GM19099 (cell line): ENCODE data around the gene RERE.

Experiments
- POLR2A ChIP-seq: IDR thresholded peaks from 3 replicates; pipeline ENCODE4 v1.6.1; 2011; ENCODE audit warnings: low read depth; ENCODE audit not compliant: insufficient read length; ENCODE audit errors: extremely low read depth

RERE gene

GRCh38 chr1:8471451-8471850, 346.0 kb downstream of the RERE start:
- TF ChIP-seq POLR2A, result no peak

- TF ChIP-seq POLR2A, result no peak
Measured at GRCh38 chr1:8468751-8469150, 348.7 kb downstream of the RERE start.

GRCh38 chr1:8467308-8467707, 350.1 kb downstream of the RERE start:
- TF ChIP-seq POLR2A, result no peak

- TF ChIP-seq POLR2A, result no peak
Measured at GRCh38 chr1:8465692-8466091, 351.7 kb downstream of the RERE start.

GRCh38 chr1:8465013-8465412, 352.4 kb downstream of the RERE start:
- TF ChIP-seq POLR2A, result no peak

GRCh38 chr1:8464377-8464776, 353.1 kb downstream of the RERE start:
- TF ChIP-seq POLR2A, result no peak

GRCh38 chr1:8463144-8463927, 354.1 kb downstream of the RERE start:
- TF ChIP-seq POLR2A, result no peak

GRCh38 chr1:8462371-8462892, 355.0 kb downstream of the RERE start:
- TF ChIP-seq POLR2A, result no peak

GRCh38 chr1:8461351-8462110, 355.9 kb downstream of the RERE start:
- TF ChIP-seq POLR2A, result no peak

- no peak for TF ChIP-seq POLR2A
Measured at GRCh38 chr1:8460784-8461183, 356.7 kb downstream of the RERE start.

- no peak for TF ChIP-seq POLR2A
Measured at GRCh38 chr1:8460132-8460544, 357.3 kb downstream of the RERE start.

GRCh38 chr1:8458607-8459006, 358.8 kb downstream of the RERE start:
- no peak for TF ChIP-seq POLR2A

GRCh38 chr1:8457760-8458381, 359.6 kb downstream of the RERE start:
- TF ChIP-seq POLR2A, result no peak

- TF ChIP-seq POLR2A, result no peak
Measured at GRCh38 chr1:8456991-8457390, 360.4 kb downstream of the RERE start.

- no peak for TF ChIP-seq POLR2A
Measured at GRCh38 chr1:8456308-8456912, 361.0 kb downstream of the RERE start.
